PC-3 (cell line): Measurements from ENCODE around the gene MED12L. TPM values are rescaled to one million over a fixed set of nuclear protein-coding genes. Genes with fewer than 3 reads are reported as not detected.

Experiments used
- ATAC-seq: fragments of 200-7000 bp; cut with Tn5 transposase; 2 replicates; pipeline ENCODE4 v1.9.1; 2020; ENCODE audit warnings: mild to moderate bottlenecking, moderate library complexity
- BruUV-seq: library from RNA; stranded (reverse); fragments of 400-500 nt; replicated peaks from 2 replicates; lab custom pipeline; 2021; lab: Mats Ljungman, UMichigan
- CTCF ChIA-PET: fragments of 300-600 bp; sonication (Branson Sonifier 250); formaldehyde crosslinking; loops from one replicate; lab custom pipeline; 2022; ENCODE audit warnings: antibody characterized with exemption; lab: Charles Lee
- POLR2A ChIA-PET: fragments of 300-600 bp; sonication (Branson Sonifier 250); formaldehyde crosslinking; loops from one replicate; lab custom pipeline; 2022; ENCODE audit warnings: antibody characterized with exemption; ENCODE audit not compliant: unreplicated experiment; lab: Charles Lee
- DNase-seq: peaks from one replicate; pipeline ENCODE4 v3.0.0-alpha.2; 2015
- H2AFZ ChIP-seq: fragments of 300-600 bp; sonication (generic); 2 replicates; pipeline ENCODE4 v1.6.0; 2016; ENCODE audit warnings: antibody characterized with exemption, low read length
- H3F3A ChIP-seq: fragments of 300-600 bp; sonication (generic); one replicate; pipeline ENCODE4 v1.6.0; 2017; ENCODE audit warnings: antibody characterized with exemption, low read length, control low read depth, mild to moderate bottlenecking; ENCODE audit not compliant: unreplicated experiment
- H3K27ac ChIP-seq: fragments of 300-600 bp; sonication (generic); 2 replicates; pipeline ENCODE4 v1.5.1; 2016; ENCODE audit warnings: mild to moderate bottlenecking, low read length
- H3K27me3 ChIP-seq: fragments of 300-600 bp; sonication (generic); 2 replicates; pipeline ENCODE4 v1.6.1; 2016; ENCODE audit warnings: low read length, mixed read lengths
- H3K36me3 ChIP-seq: fragments of 300-600 bp; sonication (generic); 2 replicates; pipeline ENCODE4 v1.6.1; 2016; ENCODE audit warnings: low read depth, mixed run types, low read length, mixed read lengths
- H3K4me1 ChIP-seq: fragments of 300-600 bp; sonication (generic); 2 replicates; pipeline ENCODE4 v1.5.1; 2016; ENCODE audit warnings: low read length; ENCODE audit not compliant: insufficient read depth
- H3K4me2 ChIP-seq: fragments of 300-600 bp; sonication (generic); 2 replicates; pipeline ENCODE4 v1.6.0; 2016; ENCODE audit warnings: low read length
- H3K4me3 ChIP-seq: fragments of 300-600 bp; sonication (generic); 2 replicates; pipeline ENCODE4 v1.5.1; 2016; ENCODE audit warnings: mild to moderate bottlenecking, low read length, mixed read lengths
- H3K79me2 ChIP-seq: fragments of 300-600 bp; sonication (generic); 2 replicates; pipeline ENCODE4 v1.6.1; 2017; ENCODE audit warnings: low read length, mixed read lengths
- H3K9ac ChIP-seq: fragments of 300-600 bp; sonication (generic); 2 replicates; pipeline ENCODE4 v1.6.0; 2016; ENCODE audit warnings: mild to moderate bottlenecking, low read length
- H3K9me2 ChIP-seq: fragments of 300-600 bp; sonication (generic); replicated peaks from 2 replicates; pipeline ENCODE4 v1.6.1; 2016; ENCODE audit warnings: mixed run types, low read length, mixed read lengths
- H3K9me3 ChIP-seq: fragments of 300-600 bp; sonication (generic); 2 replicates; pipeline ENCODE4 v1.6.1; 2016; ENCODE audit warnings: low read length, mixed read lengths
- H4K20me1 ChIP-seq: fragments of 300-600 bp; sonication (generic); 2 replicates; pipeline ENCODE4 v1.6.1; 2016; ENCODE audit warnings: low read length, mixed read lengths
- EZH2 ChIP-seq: fragments of 300-600 bp; sonication (generic); IDR thresholded peaks from one replicate; pipeline ENCODE4 v1.6.1; 2017; ENCODE audit warnings: antibody characterized with exemption, mild to moderate bottlenecking, low read length; ENCODE audit not compliant: unreplicated experiment
- EZH2phosphoT487 ChIP-seq: fragments of 300-600 bp; sonication (generic); IDR thresholded peaks from 2 replicates; pipeline ENCODE4 v1.6.1; 2018; ENCODE audit warnings: mild to moderate bottlenecking, antibody characterized with exemption, low read length, borderline replicate concordance
- intact Hi-C: fragments of 100-400 bp; cut with micrococcal nuclease; formaldehyde crosslinking; loops from 2 replicates; pipeline ENCODE4 v1.9.0; 2023
- total RNA-seq: library from RNA; depleted of rRNA; stranded (reverse); fragments of >200 nt; gene quantifications from 2 replicates; pipeline ENCODE4 v1.2.3, GENCODE V29; 2014
- TF ChIP-seq, protein P1 (sequence below): fragments of 300-600 bp; sonication (generic); conservative IDR thresholded peaks from 2 replicates; pipeline ENCODE4 v1.5.1; 2017; ENCODE audit warnings: antibody characterized with exemption, low read depth, mild to moderate bottlenecking, low read length

MED12L gene
- total RNA-seq, 1 experiment from 2014 or later, result 0.55 TPM

DNA sequence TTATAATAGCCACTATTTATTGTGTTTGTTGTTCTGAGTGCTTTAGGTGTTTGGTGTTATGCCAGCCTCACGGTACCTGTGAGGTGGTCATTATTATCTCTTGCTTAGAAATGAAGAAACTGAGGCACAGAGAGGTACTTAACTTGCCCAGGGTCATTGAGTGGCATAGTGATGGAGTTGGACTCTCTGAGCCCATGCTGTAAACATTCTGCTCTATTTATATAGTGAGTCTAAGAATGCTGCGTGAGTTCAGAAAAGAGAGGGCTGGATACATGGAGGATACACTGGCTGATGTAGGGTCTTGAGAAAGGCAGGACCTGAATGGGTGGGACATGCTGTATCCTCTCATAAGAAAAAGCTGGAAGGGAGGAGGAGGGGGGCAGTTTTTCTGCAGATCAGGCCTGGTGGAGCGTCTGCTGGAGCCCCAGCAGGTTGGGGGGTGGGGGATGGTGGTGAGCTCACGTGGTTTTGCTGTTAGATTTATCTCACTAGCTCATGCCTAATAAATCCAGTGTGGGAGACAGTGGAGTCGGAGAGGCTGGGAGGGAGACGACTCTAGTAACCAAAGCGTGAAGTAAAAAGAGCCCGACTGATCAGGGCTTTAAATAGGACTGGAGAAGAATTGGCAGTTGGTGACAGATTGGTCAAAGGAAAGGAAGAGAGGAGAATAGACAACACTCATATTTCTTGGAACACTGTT, 16.0 kb downstream of the MED12L start:
- H3K27ac ChIP-seq, result no peak overlapping the region
- intact Hi-C loops, result no loop called here
- no peaks in the 10 kb centered on the region for H3K9me3 ChIP-seq
- no peaks in the 10 kb centered on the region for H3K36me3 ChIP-seq
- no peaks in the 10 kb centered on the region for H4K20me1 ChIP-seq
- peaks cover 53% of the 10 kb centered on the region for H3K27me3 ChIP-seq
- no peak for ATAC-seq
- DNase-seq, result no peak
- no peaks in the 10 kb centered on the region for H3K4me1 ChIP-seq
- no peak overlapping the region for H3K4me2 ChIP-seq
- TF ChIP-seq, protein P1, sequence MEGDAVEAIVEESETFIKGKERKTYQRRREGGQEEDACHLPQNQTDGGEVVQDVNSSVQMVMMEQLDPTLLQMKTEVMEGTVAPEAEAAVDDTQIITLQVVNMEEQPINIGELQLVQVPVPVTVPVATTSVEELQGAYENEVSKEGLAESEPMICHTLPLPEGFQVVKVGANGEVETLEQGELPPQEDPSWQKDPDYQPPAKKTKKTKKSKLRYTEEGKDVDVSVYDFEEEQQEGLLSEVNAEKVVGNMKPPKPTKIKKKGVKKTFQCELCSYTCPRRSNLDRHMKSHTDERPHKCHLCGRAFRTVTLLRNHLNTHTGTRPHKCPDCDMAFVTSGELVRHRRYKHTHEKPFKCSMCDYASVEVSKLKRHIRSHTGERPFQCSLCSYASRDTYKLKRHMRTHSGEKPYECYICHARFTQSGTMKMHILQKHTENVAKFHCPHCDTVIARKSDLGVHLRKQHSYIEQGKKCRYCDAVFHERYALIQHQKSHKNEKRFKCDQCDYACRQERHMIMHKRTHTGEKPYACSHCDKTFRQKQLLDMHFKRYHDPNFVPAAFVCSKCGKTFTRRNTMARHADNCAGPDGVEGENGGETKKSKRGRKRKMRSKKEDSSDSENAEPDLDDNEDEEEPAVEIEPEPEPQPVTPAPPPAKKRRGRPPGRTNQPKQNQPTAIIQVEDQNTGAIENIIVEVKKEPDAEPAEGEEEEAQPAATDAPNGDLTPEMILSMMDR, result no peak
- TF ChIP-seq EZH2, result no peak
- no peak for TF ChIP-seq EZH2phosphoT487
- no peak overlapping the region for H3K9ac ChIP-seq
- no peaks in the 10 kb centered on the region for H3K9me2 ChIP-seq
- H3K4me3 ChIP-seq, result no peak overlapping the region
- no peak overlapping the region for H2AFZ ChIP-seq
- H3F3A ChIP-seq, result no peaks in the 10 kb centered on the region
- BruUV-seq, result no TSS peak
- no peaks in the 10 kb centered on the region for H3K79me2 ChIP-seq
- ChIA-PET POLR2A (no interaction called here), CTCF (no interaction called here)

DNA sequence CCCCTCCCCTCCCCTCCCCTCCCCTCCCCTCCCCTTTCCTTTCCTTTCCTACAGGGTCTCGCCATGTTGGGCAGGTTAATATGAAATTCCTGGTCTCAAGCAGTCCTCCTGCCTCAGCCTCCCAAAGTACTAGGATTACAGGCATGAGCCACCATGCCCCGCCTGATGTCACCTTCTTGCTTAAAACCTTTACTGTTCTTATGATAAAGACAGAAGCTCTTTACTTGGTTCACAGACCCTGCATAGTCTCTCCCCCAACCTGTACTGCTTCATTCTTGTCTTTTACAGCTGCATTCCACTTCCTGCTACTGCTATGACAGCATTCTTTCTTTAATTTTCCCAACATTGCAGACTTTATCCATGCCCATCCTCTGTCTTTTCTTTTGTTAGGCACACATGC, 20.8 kb downstream of the MED12L start:
- Histone ChIP-seq H3K9me2 (no peaks in the 10 kb centered on the region), H4K20me1 (no peaks in the 10 kb centered on the region), H3K9me3 (no peaks in the 10 kb centered on the region), H3K36me3 (no peaks in the 10 kb centered on the region), H3K4me2 (no peak overlapping the region), H3K4me3 (no peak overlapping the region), H2AFZ (no peak overlapping the region), H3K4me1 (no peaks in the 10 kb centered on the region), H3K9ac (no peak overlapping the region), H3K79me2 (no peaks in the 10 kb centered on the region), H3K27ac (no peak overlapping the region), H3F3A (no peaks in the 10 kb centered on the region), H3K27me3 (peaks cover 43% of the 10 kb centered on the region)
- DNase-seq, result no peak
- TF ChIP-seq EZH2phosphoT487 (no peak), EZH2 (no peak)
- TF ChIP-seq, protein P1, result no peak
- CTCF ChIA-PET, result no interaction called here
- POLR2A ChIA-PET, result no interaction called here
- BruUV-seq, result no TSS peak
- intact Hi-C loops, result no loop called here
- no peak for ATAC-seq

DNA sequence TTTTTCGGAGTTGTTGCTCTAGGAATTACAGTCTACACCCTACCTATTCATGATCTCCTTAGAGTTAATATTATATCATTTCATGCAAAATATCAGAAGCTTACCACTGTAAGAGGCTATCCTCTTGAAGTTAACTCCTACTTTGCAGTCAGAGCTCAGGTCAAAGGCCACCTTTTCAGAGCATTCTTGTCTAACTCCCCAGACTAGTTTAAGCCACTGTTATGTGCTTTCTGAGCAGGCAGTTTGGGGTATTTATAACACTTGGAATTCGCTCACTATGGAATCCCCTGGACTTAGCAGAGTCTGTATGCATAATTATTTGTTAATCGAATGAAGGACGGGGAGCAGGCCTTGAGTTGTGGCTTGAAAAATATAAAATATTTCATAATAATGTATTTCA, 21.7 kb downstream of the MED12L start:
- Histone ChIP-seq H3K27me3 (peaks cover 40% of the 10 kb centered on the region), H3F3A (no peaks in the 10 kb centered on the region), H3K9ac (no peak overlapping the region), H3K9me2 (no peaks in the 10 kb centered on the region), H3K79me2 (no peaks in the 10 kb centered on the region), H2AFZ (no peak overlapping the region), H3K4me1 (no peaks in the 10 kb centered on the region), H3K9me3 (no peaks in the 10 kb centered on the region), H3K36me3 (no peaks in the 10 kb centered on the region), H3K4me2 (no peak overlapping the region), H4K20me1 (no peaks in the 10 kb centered on the region), H3K27ac (no peak overlapping the region), H3K4me3 (no peak overlapping the region)
- TF ChIP-seq, protein P1, result no peak
- TF ChIP-seq EZH2 (no peak), EZH2phosphoT487 (no peak)
- BruUV-seq, result no TSS peak
- ATAC-seq (no peak), DNase-seq (no peak)
- CTCF ChIA-PET, result no interaction called here
- intact Hi-C loops, result no loop called here
- POLR2A ChIA-PET, result no interaction called here
